GM23248 (cell line): ENCODE data around the gene C11orf16.
"Not testable (repeated sequence)": the region's sequence is repeated elsewhere in the genome, so short reads cannot be mapped to it uniquely, and the experiment has no call there.

Experiments used
- EZH2 ChIP-seq: fragments of 200-600 bp; sonication (generic); IDR thresholded peaks from 2 replicates; pipeline ENCODE4 v1.6.1; 2018; ENCODE audit warnings: antibody characterized with exemption, mild to moderate bottlenecking; ENCODE audit not compliant: insufficient read depth, poor library complexity, severe bottlenecking
- EZH2phosphoT487 ChIP-seq: fragments of 200-600 bp; sonication (generic); IDR thresholded peaks from 2 replicates; pipeline ENCODE4 v1.6.1; 2018; ENCODE audit warnings: antibody characterized with exemption, moderate library complexity, mild to moderate bottlenecking, low read depth; ENCODE audit not compliant: insufficient read depth

DNA sequence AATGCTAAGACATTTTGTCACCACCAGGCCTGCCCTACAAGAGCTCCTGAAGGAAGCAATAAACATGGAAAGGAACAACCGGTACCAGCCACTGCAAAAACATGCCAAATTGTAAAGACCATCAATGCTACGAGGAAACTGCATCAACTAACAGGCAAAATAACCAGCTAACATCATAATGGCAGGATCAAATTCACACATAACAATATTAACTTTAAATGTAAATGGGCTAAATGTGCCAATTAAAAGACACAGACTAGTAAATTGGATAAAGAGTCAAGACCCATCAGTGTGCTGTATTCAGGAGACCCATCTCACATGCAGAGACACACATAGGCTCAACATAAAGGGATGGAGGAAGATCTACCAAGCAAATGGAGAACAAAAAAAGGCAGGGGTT is 41.6 kb downstream of the C11orf16 start:
- not testable (repeated sequence) for TF ChIP-seq EZH2, EZH2phosphoT487
